ENCODE results near the gene MEF2C. TPM values are rescaled to one million over a fixed set of nuclear protein-coding genes. Genes with fewer than 3 reads are reported as not detected.

Gene MEF2C
- total RNA-seq, 2 donors from 2014 or later: 7.3 to 26.9 TPM

DNA sequence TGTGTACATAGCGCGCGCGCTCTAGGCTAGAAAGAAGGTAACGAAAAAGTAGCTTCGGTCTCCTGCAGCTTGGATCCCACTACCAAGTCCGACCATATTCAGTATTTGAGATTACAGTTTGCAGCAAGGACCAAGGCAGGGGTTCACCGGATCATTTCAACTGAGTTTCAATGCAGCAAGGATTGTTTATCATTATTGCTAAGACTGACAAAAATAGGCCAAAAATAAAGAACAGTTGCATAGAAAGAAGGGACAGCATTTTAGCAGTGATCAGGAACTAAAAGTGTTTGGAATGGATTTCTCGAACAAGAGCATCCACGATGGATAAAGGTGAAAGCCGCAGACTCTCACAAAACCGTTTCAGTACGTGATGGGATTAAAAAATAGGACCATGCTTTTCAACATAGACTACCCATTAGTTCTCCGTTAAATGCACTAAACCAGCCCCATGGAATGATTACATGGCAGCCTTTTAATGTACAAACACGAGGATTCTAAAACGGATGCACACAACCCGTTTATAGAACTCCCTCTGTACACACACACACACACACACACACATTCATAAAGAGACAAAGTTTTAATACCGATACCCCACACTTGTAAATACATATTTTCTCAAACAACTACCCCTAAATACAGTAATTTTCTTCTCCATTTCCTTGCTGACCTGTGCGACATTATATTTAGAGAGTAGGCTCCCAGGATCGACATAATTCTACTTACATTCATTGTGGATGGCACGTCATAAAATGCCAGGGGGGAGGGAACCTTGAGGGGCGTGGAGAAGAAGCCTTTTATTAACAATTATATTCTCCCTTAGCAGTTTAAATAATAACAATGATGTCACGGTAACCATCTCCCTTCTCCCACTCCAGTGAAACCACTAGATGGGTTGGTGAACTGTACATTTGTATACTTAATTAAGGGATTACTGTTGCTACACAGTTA lies 197.1 kb downstream of the MEF2C start:
- DNase-seq: no peak
- Histone ChIP-seq H3K9me3 (no peaks in the 10 kb centered on the region), H3K4me3 (no peak overlapping the region), H3K9ac (ENCODE audit: low read depth in 2 of 2, low read length in 2 of 2) (no peak overlapping the region), H3K27me3 (peaks cover 97% of the 10 kb centered on the region), H3K4me1 (no peaks in the 10 kb centered on the region), H3K27ac (no peak overlapping the region), H3K36me3 (no peaks in the 10 kb centered on the region)
- intact Hi-C loops (cut with DNase I): loop anchor here (5.0 kb wide), 2 partner anchors 544 to 904 kb away; no protein-coding TSS in a partner anchor
- TF ChIP-seq, protein P1, sequence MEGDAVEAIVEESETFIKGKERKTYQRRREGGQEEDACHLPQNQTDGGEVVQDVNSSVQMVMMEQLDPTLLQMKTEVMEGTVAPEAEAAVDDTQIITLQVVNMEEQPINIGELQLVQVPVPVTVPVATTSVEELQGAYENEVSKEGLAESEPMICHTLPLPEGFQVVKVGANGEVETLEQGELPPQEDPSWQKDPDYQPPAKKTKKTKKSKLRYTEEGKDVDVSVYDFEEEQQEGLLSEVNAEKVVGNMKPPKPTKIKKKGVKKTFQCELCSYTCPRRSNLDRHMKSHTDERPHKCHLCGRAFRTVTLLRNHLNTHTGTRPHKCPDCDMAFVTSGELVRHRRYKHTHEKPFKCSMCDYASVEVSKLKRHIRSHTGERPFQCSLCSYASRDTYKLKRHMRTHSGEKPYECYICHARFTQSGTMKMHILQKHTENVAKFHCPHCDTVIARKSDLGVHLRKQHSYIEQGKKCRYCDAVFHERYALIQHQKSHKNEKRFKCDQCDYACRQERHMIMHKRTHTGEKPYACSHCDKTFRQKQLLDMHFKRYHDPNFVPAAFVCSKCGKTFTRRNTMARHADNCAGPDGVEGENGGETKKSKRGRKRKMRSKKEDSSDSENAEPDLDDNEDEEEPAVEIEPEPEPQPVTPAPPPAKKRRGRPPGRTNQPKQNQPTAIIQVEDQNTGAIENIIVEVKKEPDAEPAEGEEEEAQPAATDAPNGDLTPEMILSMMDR (IDR thresholded peaks at IDR 0.05): no peak

DNA sequence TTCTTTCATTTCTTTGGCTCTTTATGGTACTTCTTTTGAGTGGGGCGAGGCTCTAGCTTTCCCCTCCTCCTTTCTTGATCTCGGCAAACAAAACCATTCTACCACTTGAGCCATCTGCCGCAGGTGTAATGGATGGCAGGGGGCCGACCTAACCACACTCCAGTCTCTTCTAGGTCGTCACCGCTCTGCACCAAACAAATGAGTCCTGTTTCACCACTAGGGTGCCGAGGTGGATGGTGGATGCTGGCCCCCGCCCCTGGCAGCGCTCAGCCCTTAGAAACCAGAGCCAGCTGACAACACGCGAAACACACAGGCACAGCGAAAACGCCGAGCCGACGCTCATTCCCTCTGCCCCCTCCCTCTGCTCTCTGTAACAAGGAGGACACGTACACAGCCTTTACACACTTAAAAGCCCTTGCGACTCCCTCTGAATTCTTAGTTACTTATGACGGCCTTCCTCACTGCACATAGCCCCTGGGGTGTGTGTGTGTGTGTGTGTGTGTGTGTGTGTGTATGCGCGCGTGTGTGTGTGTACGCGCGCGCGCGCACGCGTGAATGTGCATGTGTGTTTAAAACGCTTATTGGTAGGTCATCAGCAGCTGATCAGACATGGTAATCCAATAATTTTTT lies 199.4 kb downstream of the MEF2C start:
- DNase-seq: no peak
- Histone ChIP-seq H3K9me3 (no peaks in the 10 kb centered on the region), H3K4me3 (no peak overlapping the region), H3K4me1 (no peaks in the 10 kb centered on the region), H3K27ac (no peak overlapping the region), H3K9ac (ENCODE audit: low read depth in 2 of 2, low read length in 2 of 2) (no peak overlapping the region), H3K27me3 (peaks cover 94% of the 10 kb centered on the region), H3K36me3 (no peaks in the 10 kb centered on the region)
- intact Hi-C loops (cut with DNase I): no loop called here
- TF ChIP-seq, protein P1 (IDR thresholded peaks at IDR 0.05): no peak

DNA sequence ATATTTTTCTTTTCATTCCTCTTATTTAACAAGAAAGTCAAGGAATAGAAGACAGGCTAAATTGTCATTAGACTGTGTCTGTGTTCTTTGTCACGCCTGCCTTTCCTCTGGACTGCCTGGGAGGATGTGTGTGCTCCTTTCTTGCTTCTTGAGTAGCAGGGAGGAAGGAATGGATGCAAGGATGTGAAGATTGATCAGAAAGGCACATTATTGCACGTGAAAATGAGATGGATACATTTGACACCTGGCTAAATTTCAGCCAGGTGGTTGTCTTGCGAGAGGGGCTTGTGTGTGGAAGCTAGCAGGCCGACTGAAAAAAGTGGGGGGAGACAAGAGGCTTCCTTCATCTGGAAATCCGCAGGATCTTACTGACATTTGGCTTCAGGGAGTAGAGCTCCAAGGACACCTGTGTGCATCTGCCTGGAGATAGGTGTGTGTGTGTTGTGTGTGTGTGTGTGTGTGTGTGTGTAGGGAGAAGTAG lies 200.1 kb downstream of the MEF2C start:
- Histone ChIP-seq H3K4me3 (no peak overlapping the region), H3K27ac (no peak overlapping the region), H3K27me3 (peaks cover 94% of the 10 kb centered on the region), H3K36me3 (no peaks in the 10 kb centered on the region), H3K9me3 (no peaks in the 10 kb centered on the region), H3K9ac (ENCODE audit: low read depth in 2 of 2, low read length in 2 of 2) (no peak overlapping the region), H3K4me1 (no peaks in the 10 kb centered on the region)
- intact Hi-C loops (cut with DNase I): no loop called here
- DNase-seq: no peak
- TF ChIP-seq, protein P1 (IDR thresholded peaks at IDR 0.05): no peak

DNA sequence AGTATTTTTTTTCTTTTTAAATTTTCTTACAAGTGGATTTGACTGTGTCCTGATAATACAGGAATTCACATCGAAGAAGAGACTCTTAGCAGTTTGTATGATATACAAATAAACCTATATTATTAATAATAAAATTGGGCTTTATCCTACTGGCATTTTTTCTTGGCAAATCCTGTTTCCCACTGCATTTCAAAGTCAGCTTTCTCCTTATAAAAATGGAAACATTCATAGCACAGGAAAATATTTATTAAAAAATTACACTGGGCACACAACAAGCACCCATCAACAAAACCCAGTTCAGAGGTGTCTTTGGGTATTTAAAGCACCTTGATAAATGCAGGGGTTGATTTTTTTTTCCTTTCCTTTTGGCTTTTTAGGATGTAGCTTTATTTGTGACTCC lies 200.9 kb downstream of the MEF2C start:
- H3K4me1 ChIP-seq: no peaks in the 10 kb centered on the region
- H3K36me3 ChIP-seq: no peaks in the 10 kb centered on the region
- no peaks in the 10 kb centered on the region for H3K9me3 ChIP-seq
- DNase-seq: no peak
- no peak overlapping the region for H3K4me3 ChIP-seq
- H3K9ac ChIP-seq (ENCODE audit: low read depth in 2 of 2, low read length in 2 of 2): no peak overlapping the region
- H3K27ac ChIP-seq: no peak overlapping the region
- peaks cover 94% of the 10 kb centered on the region for H3K27me3 ChIP-seq
- intact Hi-C loops (cut with DNase I): no loop called here
- TF ChIP-seq, protein P1 (IDR thresholded peaks at IDR 0.05): no peak

DNA sequence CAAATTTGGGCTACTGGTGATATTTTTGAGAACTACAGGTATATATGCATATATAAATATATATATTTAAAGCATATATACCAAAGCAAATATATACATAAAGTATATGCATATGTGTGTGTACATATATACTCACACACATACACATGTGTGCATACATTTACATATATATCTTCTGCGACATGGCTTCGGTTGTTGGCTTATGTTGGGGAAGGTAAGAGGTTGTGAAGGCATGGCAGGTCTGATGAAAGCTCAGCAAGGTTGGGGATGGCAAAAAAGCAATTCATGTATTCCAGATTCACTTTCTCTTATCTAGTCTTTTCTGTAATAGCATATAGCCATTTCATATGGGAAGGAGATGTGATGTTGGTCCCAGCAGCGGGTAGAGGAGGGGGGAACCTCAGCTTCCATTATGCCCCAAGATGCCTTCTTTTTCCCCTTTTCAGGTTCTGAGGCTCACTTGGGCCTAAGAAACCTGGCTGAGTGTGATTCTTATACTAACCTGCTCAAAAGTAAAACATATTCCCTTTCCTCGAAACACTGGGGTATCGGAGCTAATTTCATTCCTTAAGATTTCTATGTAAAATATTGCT lies 201.7 kb downstream of the MEF2C start:
- H3K9me3 ChIP-seq: no peaks in the 10 kb centered on the region
- peaks cover 93% of the 10 kb centered on the region for H3K27me3 ChIP-seq
- TF ChIP-seq, protein P1 (IDR thresholded peaks at IDR 0.05): no peak
- H3K27ac ChIP-seq: no peak overlapping the region
- DNase-seq: no peak
- H3K4me3 ChIP-seq: no peak overlapping the region
- H3K4me1 ChIP-seq: no peaks in the 10 kb centered on the region
- no peaks in the 10 kb centered on the region for H3K36me3 ChIP-seq
- intact Hi-C loops (cut with DNase I): no loop called here
- H3K9ac ChIP-seq (ENCODE audit: low read depth in 2 of 2, low read length in 2 of 2): no peak overlapping the region
